AG04450 (cell line): ENCODE results near the gene PRM3. TPM values are rescaled to one million over a fixed set of nuclear protein-coding genes. Genes with fewer than 3 reads are reported as not detected.

ENCODE experiments used
- CTCF ChIA-PET: fragments of 300-600, 350-600 bp; formaldehyde crosslinking; extraction: SDS; loops from one replicate; lab custom pipeline; 2022; ENCODE audit warnings: antibody characterized with exemption, inconsistent platforms; lab: Charles Lee
- POLR2A ChIA-PET: fragments of 350-600 bp; formaldehyde crosslinking; extraction: SDS; loops from one replicate; lab custom pipeline; 2021; ENCODE audit warnings: antibody characterized with exemption, inconsistent platforms; lab: Yijun Ruan, JAX
- DNase-seq: peaks from one replicate; pipeline ENCODE4 v3.0.0-alpha.2; 2011; ENCODE audit warnings: low read depth, low spot score
- H3K27ac ChIP-seq: one replicate; pipeline ENCODE4 v1.5.1; 2012; ENCODE audit warnings: low read depth, low read length, control low read depth
- H3K27me3 ChIP-seq: one replicate; pipeline ENCODE4 v1.6.0; 2012; ENCODE audit warnings: low read length; ENCODE audit not compliant: control insufficient read depth, insufficient read depth
- H3K4me3 ChIP-seq: 2 replicates; pipeline ENCODE4 v1.5.1; 2011; ENCODE audit warnings: mild to moderate bottlenecking, low read depth, low read length, control low read depth
- H3K9me3 ChIP-seq: 2 replicates; pipeline ENCODE4 v1.5.1; 2012; ENCODE audit warnings: low read length; ENCODE audit not compliant: control insufficient read depth, insufficient read depth
- polyA plus RNA-seq: library from polyadenylated mRNA; depleted of rRNA; stranded (reverse); fragments of >200 nt; gene quantifications from 2 replicates; pipeline ENCODE4 v1.2.3, GENCODE V29; 2011
- TF ChIP-seq, protein P1 (sequence below): IDR thresholded peaks from 2 replicates; pipeline ENCODE4 v1.5.1; 2011; ENCODE audit warnings: low read depth, low read length, control low read depth, inconsistent platforms

The PRM3 gene
- polyA plus RNA-seq, 1 experiment: not detected

DNA sequence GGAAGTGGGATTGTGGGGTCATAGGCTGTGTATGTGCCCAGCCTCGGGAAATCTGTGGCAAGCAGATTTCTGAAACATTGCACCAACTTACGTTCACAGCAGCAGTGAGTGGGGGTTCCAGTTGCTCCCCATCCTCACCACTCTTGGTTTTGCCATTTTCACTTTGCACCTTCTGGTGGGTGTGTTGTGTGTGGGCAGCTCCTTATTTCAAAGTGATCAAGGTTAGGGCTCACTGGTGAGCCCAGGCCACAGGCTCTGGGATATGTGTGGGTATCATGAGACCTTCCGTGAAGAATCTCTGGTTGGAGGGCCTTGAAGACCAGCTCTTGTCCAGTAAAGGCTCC is 37.2 kb upstream of the PRM3 start:
- TF ChIP-seq, protein P1, sequence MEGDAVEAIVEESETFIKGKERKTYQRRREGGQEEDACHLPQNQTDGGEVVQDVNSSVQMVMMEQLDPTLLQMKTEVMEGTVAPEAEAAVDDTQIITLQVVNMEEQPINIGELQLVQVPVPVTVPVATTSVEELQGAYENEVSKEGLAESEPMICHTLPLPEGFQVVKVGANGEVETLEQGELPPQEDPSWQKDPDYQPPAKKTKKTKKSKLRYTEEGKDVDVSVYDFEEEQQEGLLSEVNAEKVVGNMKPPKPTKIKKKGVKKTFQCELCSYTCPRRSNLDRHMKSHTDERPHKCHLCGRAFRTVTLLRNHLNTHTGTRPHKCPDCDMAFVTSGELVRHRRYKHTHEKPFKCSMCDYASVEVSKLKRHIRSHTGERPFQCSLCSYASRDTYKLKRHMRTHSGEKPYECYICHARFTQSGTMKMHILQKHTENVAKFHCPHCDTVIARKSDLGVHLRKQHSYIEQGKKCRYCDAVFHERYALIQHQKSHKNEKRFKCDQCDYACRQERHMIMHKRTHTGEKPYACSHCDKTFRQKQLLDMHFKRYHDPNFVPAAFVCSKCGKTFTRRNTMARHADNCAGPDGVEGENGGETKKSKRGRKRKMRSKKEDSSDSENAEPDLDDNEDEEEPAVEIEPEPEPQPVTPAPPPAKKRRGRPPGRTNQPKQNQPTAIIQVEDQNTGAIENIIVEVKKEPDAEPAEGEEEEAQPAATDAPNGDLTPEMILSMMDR: no peak
- Histone ChIP-seq H3K27ac (no peak overlapping the region), H3K4me3 (no peak overlapping the region), H3K27me3 (no peaks in the 10 kb centered on the region), H3K9me3 (no peaks in the 10 kb centered on the region; the same call in 1 of the 2 replicates)
- CTCF ChIA-PET: no interaction called here
- POLR2A ChIA-PET: no interaction called here
- DNase-seq: no peak

DNA sequence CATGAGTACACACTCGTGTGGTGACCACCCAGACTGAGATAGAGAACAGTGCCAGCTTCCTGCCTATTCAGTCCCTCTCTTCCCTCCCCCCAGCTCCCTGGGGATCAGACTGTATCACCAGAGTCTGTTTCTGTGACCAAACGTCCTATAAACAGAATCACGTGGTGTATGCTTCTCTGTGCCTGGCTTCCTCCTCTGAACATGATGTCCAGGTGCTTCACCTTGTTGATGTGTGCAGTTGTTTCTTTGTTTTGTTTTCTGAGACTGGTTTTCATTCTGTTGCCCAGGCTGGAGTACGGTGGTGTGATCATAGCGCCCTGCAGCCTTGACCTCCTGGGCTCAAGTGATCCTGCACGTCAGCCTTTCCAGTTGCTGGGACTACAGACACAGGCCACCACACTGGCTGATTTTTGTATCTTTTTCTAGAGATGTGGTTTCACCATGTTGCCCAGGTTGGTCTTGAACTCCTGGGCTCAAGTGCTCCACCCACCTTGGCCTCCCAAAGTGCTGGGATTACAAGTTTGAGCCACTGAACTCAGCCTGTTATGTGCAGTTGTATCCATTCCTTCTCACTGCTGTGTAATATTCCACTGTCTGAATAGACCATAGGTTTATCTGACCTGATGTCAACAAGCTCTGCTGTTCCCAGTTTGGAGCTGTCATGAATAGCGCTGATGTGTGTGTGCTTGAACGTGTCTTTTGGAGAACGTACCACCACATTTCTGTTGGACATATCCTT is 36.6 kb upstream of the PRM3 start:
- Histone ChIP-seq H3K27me3 (no peaks in the 10 kb centered on the region), H3K27ac (no peak overlapping the region), H3K4me3 (no peak overlapping the region), H3K9me3 (no peaks in the 10 kb centered on the region; the same call in 1 of the 2 replicates)
- TF ChIP-seq, protein P1: no peak
- POLR2A ChIA-PET: no interaction called here
- DNase-seq: no peak
- CTCF ChIA-PET: no interaction called here

DNA sequence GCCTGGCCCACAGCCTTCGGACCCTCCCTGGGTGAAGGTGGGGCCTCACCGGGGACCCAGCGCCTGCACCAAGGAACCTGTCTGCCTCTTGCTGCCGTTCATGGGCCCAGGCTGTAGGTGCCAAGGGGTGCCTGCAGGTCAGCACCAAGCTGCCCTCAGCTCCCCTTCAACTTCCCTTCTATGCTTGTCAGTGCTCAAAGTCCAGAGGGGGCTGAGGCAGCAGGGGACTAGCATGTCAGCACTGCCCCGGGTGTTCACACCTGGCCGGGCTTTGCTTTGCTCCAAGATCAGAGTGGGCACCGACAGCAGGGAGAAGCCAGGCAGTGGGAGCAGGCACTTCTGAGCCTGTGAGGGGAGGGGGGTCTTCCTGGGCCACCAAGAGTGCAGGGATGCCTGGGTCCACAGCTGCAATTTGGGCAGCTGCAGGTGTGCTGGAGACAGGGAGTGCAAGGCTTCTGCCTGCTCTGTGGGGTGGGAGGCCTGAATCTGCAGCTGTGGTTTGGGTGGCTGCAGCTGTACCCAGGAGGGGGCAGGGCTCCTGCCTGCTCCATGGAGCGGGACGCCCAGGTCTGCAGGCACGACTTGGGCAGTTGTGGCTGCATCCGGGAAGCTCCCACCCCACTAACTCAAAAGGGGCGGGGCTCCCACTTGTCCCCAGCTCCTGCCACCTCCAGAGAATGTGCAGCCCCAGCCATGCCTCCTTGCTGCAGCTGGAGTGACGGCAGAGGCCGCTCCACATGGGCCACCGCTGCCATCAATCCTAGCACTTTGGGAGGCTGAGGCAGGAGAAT is 35.3 kb upstream of the PRM3 start:
- TF ChIP-seq, protein P1: no peak
- no peak for DNase-seq
- H3K9me3 ChIP-seq: no peaks in the 10 kb centered on the region; the same call in 1 of the 2 replicates
- H3K27me3 ChIP-seq: no peaks in the 10 kb centered on the region
- CTCF ChIA-PET: no interaction called here
- POLR2A ChIA-PET: no interaction called here
- H3K4me3 ChIP-seq: no peak overlapping the region
- no peak overlapping the region for H3K27ac ChIP-seq

DNA sequence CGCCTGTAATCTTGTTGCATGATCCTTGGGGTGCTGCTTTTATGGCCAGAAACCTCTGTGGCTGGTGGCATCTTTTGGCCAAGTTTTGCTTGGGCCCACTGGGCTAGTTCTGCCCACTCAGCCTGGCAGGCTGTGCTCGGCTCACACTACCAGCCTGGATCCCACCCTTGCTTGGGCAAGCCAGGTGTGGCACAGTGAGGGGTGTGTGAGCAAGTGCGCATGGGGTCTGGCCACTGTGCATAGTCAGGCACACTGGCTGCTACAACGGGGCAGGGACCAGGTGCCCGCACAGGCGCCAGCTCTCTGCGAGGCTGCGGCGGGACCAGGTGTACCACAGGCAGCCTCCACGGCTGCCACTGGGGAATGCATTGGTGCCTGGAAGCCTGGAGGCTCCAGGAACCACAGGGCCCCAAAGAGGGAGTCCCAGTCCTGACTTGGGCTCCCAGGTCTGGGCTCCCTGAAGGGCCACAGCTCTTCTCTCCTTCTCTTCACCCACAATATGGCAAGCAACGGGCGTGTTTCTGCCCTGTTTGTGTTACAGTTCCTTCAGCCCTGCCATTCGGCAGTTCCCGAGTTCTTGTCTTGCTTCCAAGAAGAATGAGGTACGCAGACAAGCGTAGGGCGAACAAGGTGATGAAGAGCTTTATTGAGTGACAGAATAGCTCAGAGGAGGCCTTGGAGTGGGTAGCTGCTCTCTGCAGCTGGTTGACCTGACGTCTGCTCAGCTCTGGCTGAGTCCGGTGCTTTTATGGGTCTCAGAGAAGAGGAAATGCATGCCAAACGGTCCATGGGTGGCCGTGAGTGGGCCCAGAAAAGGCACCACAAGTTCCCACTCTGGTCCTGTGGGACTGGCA is 34.4 kb upstream of the PRM3 start:
- CTCF ChIA-PET: no interaction called here
- TF ChIP-seq, protein P1: no peak
- POLR2A ChIA-PET: interaction anchor here (0.6 kb wide), 1 partner anchor 10 kb away, joined by 3 read pairs; no protein-coding TSS in a partner anchor

More for the DNA sequence above, 34.4 kb upstream of the PRM3 start:
- H3K4me3 ChIP-seq: no peak overlapping the region
- H3K27me3 ChIP-seq: no peaks in the 10 kb centered on the region
- DNase-seq: no peak
- H3K9me3 ChIP-seq: no peaks in the 10 kb centered on the region; the same call in 1 of the 2 replicates
- H3K27ac ChIP-seq: no peak overlapping the region
